NCI-H526 treated with DMSO at 0.1 percent for 48 hours (cell line): ENCODE data around the gene PCNA.

Source experiments
- DNase-seq: peaks from one replicate; lab custom pipeline; 2025; lab: John Stamatoyannopoulos, UW

PCNA gene

DNA sequence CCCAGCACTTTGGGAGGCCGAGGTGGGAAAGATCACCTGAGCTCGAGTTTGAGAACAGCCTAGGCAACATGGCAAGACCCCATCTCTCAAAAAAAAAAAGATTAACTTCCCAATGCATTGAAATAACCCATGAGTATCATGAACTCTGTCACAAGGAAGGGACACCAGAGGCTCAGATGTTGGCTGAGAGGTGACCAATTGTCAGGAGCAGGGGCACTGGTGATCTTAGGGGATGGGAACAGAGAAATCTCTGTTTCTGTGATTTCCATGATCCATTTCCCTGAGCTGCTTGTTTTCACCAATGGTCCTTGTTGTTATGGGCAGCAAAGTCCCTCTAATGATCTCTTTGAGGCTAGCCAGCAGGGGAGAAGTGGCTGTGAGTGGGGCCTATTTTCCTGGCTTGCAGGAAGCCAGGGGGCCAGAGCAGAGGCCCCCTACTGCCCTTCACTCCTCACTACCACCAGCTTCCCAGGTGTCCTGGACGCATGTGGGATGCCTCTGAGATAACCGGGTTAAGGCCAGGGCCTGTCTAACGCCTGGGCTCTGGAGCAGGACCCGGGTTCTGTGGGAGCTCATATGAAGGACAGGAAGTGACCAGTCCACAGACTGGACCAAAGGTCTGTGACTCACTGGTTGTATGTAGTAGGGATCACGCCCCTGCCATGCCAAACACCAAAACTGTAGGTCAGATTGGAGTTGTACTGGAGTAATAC is 54.4 kb downstream of the PCNA start:
- DNase-seq = no peak
